EL (cell line): ENCODE results near the gene MYO1D.
"Not testable (repeated sequence)": the region's sequence is repeated elsewhere in the genome, so short reads cannot be mapped to it uniquely, and the experiment has no call there.

Source experiments
- DNase-seq: peaks from one replicate; pipeline ENCODE4 v3.0.0-alpha.2; 2016

MYO1D gene

GRCh38 chr17:32876417-32877163 lies at the start of gene MYO1D:
Gene MYO1D, minus strand, starts transcription at chr17:32877124. Its CDS starts 252 bp downstream, at chr17:32876872.
- peak; percentile 37 for DNase-seq

DNA sequence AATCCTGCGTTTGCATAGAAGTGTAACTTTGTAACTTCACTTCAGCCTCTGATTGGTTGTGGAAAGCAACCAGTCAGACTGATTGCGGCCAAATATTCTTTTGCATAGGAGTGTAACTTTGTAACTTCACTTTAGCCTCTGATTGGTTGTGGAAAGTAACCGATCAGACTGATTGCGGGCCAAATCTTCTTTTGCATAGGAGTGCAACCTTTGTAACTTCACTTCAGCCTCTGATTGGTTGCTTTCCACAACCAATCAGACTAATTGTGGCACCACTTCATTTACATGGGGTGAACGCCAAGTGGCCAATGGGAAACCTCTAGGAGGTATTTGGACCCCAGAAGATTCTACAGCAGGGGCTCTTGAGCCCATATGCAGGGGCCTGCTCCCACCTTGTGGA lies 49.3 kb upstream of the MYO1D start:
- DNase-seq = no peak

DNA sequence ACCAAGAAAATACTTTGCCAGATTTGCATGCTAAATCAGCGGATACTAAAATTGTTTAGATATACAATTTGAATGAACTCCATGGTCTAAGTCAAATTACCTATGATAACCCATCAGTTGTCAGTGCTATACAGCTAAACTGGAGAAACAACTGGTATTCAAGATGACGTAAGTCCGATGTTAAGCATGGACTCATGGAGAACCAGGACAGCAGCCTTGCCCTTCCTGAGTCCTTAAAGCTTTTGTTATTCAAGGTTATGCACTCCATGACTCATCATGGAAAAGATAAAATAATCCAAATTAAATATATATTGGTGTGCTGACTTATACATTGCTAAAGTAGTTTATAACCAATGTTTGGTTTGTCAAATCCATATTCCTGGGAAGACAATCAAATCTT lies 47.0 kb upstream of the MYO1D start:
- not testable (repeated sequence) for DNase-seq

GRCh38 chr17:32921017-32921416 lies 44.1 kb upstream of the MYO1D start:
- no peak for DNase-seq

DNA sequence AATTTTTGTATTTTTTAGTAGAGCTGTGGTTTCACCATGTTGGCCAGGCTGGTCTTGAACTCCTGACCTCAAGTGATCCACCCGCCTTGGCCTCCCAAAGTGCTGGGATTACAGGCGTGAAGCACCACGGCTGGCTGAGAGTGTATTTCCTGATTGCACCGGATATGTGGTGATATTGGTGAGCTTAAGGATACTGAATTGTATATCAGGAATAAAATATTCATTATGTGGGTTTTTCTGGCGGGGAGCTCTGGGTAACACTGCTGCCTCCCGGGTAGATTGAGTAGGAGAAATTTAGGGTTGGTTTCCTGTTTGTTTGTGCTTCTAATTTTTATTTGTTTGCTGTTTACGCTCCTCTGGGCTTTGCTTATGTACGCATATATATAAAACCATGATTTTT lies 43.4 kb upstream of the MYO1D start:
- DNase-seq = no peak

DNA sequence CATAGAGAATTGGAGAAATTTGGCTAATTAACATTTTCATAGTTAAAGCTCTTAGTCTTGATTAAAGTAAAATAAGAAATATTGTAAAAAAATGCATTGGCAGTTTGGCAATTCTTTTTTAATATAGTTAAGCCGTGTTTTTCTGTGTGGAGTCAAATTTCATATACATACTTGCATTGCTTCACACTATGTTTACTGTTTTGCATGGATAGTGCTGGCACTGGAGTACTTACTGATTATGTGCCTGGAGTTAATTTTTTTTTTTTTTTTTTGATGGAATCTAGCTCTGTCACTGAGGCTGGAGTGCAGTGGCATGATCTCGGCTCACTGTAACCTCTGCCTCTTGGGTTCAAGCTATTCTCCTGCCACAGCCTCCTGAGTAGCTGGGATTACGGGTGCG lies 43.0 kb upstream of the MYO1D start:
- not testable (repeated sequence) for DNase-seq

DNA sequence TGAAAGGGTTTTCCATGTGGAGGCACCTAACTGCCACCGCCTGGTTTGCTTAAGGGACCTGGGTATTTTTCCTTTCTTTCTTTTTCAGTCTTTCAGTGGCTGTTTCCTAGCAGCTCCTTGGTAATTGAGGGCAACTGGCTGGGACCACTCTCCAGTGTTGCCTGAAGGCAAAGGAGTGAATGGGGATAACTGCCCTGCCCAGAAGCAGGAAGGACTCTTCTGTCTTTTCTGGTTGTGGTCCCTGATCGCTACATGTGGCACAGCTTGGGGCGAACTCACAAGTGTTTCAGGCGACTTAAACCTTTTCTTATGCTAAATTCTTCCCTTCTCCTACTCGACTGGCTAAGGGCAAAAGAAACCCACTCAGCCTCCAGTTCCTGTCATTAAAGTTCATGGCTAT lies 40.9 kb upstream of the MYO1D start:
- DNase-seq = no peak

- DNase-seq = peak; percentile 4
Measured at GRCh38 chr17:32917081-32917480, 40.2 kb upstream of the MYO1D start.

DNA sequence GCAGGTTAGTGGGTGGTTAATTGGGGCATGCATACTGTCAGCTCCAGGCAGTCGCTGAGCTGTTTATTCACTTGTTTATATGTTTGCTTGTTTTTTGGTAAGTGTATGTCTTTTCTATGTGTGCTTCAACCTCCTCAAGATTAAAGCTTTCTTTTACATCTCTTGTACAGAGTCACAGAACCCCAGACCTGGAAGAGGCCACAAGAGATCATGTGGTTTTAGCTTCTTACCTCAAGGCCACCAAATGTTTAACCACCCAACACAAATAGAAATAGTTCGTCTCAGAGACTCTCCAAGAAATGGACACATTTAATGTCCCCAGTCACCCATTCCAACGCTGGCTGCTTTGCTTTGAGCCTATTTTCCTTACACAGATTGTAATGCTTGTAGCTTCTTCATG lies 39.2 kb upstream of the MYO1D start:
- DNase-seq = no peak

- DNase-seq = no peak
Measured at GRCh38 chr17:32915245-32915644, 38.3 kb upstream of the MYO1D start.

GRCh38 chr17:32914181-32914580 lies 37.3 kb upstream of the MYO1D start:
- DNase-seq = no peak

GRCh38 chr17:32913593-32913992 lies 36.7 kb upstream of the MYO1D start:
- DNase-seq = no peak

GRCh38 chr17:32912218-32912897 lies 35.4 kb upstream of the MYO1D start:
- DNase-seq = peak; percentile 80

- no peak for DNase-seq
Measured at GRCh38 chr17:32910769-32911168, 33.8 kb upstream of the MYO1D start.

DNA sequence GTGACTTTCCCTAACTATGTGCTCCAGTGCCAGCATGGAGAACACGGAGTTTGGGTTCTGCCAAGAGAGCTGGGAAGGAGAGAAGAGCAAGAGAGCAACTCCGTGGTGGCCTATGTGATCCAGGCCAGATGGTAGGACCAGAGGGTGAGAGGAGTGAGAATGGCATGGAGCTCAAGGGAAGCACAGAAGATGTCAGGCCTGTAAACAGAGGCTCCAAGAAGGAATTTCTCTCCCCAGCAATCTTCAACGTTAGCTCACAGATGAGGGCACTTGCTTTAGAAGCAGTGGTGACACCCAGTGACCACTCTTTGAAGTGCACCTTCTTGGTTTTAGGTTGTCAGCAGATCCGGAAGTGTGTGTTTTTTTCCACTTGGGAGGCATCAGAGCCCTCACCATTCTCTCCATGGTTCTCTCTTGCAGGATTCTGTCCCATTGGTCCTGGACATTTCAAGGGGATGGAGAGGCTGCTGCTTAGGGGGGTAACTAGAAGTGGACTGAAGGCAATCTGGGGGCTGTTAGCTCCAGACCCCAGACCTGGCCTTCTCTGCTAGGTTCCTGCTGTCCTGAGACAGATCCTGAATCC lies 33.0 kb upstream of the MYO1D start:
- peak; percentile 83 for DNase-seq

DNA sequence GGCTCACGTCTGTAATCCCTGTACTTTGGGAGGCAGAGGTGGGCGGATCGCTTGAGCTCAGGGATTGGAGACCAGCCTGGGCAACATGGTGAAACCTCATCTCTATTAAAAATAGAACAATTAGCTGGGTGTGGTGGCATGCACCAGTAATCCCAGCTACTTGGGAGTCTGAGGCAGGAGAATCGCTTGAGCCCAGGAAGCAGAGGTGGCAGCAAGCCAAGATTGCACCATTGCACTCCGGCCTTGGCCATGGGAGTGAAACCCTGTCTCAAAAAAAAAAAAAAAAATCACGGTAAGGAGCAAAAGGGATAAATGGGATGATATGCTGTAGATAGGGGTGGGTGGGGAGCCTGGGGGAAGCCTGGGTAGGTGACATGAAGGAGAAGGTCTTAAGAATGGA lies 30.7 kb upstream of the MYO1D start:
- no peak for DNase-seq

DNA sequence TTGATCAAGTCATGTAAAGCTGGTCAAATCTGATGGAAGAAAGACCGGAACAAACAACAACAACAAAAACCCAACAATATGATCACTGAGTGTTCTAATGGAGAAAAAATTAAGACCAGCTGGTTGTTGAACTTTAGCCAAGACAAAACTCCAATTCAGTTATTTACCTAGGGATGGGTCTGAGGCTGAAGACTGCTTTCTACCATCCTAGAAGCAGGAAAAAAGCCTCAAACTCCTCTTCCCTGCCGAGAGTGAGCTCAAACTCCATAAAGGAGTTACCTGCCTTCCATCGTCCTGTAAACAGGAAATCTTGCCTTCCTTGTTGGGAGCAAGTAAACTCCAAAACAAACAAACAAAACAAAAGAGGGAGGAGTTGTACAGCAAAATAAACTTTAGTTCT lies 28.0 kb upstream of the MYO1D start:
- no peak for DNase-seq

DNA sequence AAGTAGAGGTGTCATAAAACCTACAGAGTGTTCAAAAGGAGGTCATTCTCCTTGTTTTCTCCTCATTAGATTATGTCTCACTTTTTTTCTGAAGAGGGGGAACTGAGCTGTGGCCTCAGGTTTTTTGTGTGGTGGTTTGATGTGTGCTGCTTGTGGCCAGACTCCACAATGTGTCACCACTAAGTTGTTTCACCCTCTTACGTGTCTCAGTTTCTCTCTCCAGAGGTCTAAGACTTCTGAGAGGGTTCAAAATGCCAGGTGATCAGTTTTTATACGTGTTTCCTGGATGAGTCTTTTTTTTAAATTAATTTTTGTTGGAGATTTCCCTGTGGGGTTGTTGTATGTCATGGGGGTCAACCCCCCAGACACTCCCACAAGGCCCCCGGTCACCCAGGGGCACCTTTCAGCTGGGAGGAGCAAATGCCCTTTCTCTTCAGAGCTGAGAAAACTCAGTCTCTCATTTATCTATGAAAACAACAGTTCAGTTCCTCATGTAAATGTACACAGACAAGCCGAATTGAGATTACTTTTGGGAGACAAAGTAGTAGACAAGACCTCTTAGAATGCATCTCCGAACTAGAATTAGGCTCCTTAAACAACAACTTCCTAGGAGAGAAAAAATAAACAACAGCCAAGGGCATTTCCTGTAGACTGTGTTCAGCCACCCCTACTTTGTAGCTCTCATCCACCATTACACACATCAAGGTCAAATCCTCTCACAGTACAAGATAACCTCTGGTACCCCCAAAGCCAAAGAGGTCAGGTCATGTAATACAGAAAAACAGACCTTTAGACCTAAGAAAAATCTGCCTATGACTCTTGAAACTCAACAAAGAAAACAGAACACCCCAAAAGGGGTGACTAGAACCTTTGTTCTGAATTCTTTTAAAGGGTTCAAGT lies 27.1 kb upstream of the MYO1D start:
- DNase-seq = no peak

- no peak for DNase-seq
Measured at GRCh38 chr17:32901743-32902142, 24.8 kb upstream of the MYO1D start.

- no peak for DNase-seq
Measured at GRCh38 chr17:32899236-32900013, 22.5 kb upstream of the MYO1D start.

DNA sequence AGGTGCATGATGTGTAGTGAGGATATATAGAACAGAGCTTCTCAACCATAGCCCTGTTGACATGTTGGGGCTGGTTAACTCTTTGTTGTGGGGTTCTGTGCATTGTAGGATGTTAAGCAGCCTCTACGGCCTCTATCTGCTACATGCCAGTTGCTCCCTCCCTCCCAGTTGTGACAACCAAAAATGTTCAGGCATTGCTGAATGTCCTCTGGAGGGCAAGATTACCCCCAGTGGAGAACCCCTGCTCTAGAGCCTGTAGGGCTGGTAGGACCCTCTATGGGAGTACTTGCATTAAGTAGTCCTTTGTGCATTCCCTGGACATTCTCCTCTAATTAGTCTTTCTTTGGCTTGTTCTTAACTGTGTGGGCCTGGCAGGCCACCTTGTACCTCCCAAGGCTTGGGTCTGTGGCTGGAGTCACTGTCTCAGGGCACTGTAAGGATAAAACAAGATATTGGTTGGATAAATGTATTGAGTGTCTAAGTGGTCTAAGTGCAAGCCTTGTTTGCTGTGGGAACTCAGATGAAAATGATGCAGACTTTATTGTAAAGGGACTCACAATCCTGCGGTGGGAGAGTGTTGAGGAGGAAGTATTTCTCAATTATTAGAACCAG lies 19.8 kb upstream of the MYO1D start:
- DNase-seq = no peak

DNA sequence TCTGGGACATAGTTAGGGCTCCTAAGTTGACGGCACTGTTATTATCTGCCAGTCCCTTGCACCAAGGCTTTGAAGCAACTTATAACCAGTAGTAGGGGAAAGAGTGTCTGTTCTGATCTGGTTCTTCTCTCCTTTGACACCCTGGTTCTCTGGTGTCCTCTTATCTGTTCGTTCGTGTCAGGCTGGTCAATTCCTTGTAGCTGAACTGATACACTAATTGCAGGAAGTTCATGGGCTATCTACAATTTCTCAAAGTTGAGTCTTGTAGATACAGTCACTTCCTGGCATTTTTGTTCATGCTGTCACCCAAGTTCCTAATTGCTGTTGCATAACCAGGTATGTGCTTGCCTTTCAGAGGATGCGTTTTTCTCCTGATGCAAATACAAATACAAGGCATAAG lies 17.3 kb upstream of the MYO1D start:
- DNase-seq = no peak
